SK-N-SH treated with all-trans-retinoic acid at 6 μM for 48 hours (cell line): Measurements from ENCODE around the gene TBCA.

Experiments used
- ATAC-seq: fragments of 200-7000 bp; cut with Tn5 transposase; 3 replicates; pipeline ENCODE4 v1.9.1; 2020; ENCODE audit warnings: mild to moderate bottlenecking, moderate library complexity
- ARNTL ChIP-seq: fragments of 450-650 bp; formaldehyde crosslinking; IDR thresholded peaks from 2 replicates; pipeline ENCODE4 v1.5.0; 2020; ENCODE audit warnings: low read depth, mild to moderate bottlenecking, moderate library complexity, borderline replicate concordance
- BACH2 ChIP-seq: fragments of 250-450 bp; sonication (Bioruptor Pico); IDR thresholded peaks from 2 replicates; pipeline ENCODE4 v1.9.0; 2021; ENCODE audit warnings: mild to moderate bottlenecking, borderline replicate concordance
- CSDC2 ChIP-seq: fragments of 250-450 bp; sonication (Bioruptor Pico); IDR thresholded peaks from 2 replicates; pipeline ENCODE4 v1.5.0; 2020; ENCODE audit warnings: mild to moderate bottlenecking, moderate library complexity
- ESRRG ChIP-seq: fragments of 250-450 bp; sonication (Bioruptor Pico); IDR thresholded peaks from 2 replicates; pipeline ENCODE4 v1.6.1; 2021; ENCODE audit warnings: mild to moderate bottlenecking
- GLIS3 ChIP-seq: fragments of 250-450 bp; sonication (Bioruptor Pico); IDR thresholded peaks from 2 replicates; pipeline ENCODE4 v1.5.0; 2020; ENCODE audit warnings: mild to moderate bottlenecking, moderate library complexity
- ISL1 ChIP-seq: fragments of 250-450 bp; sonication (Bioruptor Pico); IDR thresholded peaks from 2 replicates; pipeline ENCODE4 v2.1.2; 2022; ENCODE audit warnings: mild to moderate bottlenecking, moderate library complexity
- OSR1 ChIP-seq: fragments of 250-450 bp; sonication (Bioruptor Pico); IDR thresholded peaks from 2 replicates; pipeline ENCODE4 v1.8.0; 2022; ENCODE audit warnings: moderate library complexity, mild to moderate bottlenecking, inconsistent platforms
- POU6F1 ChIP-seq: fragments of 250-450 bp; sonication (Bioruptor Pico); IDR thresholded peaks from 2 replicates; pipeline ENCODE4 v1.8.0; 2021; ENCODE audit warnings: low read depth, mild to moderate bottlenecking, moderate library complexity, borderline replicate concordance
- PPARA ChIP-seq: fragments of 250-450 bp; sonication (Bioruptor Pico); IDR thresholded peaks from 2 replicates; pipeline ENCODE4 v1.5.0; 2020; ENCODE audit warnings: mild to moderate bottlenecking, borderline replicate concordance
- RARB ChIP-seq: fragments of 250-450 bp; sonication (Bioruptor Pico); IDR thresholded peaks from 2 replicates; pipeline ENCODE4 v1.8.0; 2021; ENCODE audit warnings: mild to moderate bottlenecking, moderate library complexity
- TCF4 ChIP-seq: fragments of 250-450 bp; sonication (Bioruptor Pico); IDR thresholded peaks from 2 replicates; pipeline ENCODE4 v1.8.0; 2021; ENCODE audit warnings: mild to moderate bottlenecking, moderate library complexity, borderline replicate concordance
- TOX ChIP-seq: fragments of 250-450 bp; sonication (Bioruptor Pico); IDR thresholded peaks from 2 replicates; pipeline ENCODE4 v1.8.0; 2021; ENCODE audit warnings: mild to moderate bottlenecking, moderate library complexity, borderline replicate concordance
- TSHZ2 ChIP-seq: fragments of 250-450 bp; sonication (Bioruptor Pico); IDR thresholded peaks from 2 replicates; pipeline ENCODE4 v1.5.0; 2020; ENCODE audit warnings: mild to moderate bottlenecking, moderate library complexity
- ZFP3 ChIP-seq: fragments of 250-450 bp; sonication (Bioruptor Pico); IDR thresholded peaks from 2 replicates; pipeline ENCODE4 v1.5.0; 2020; ENCODE audit warnings: mild to moderate bottlenecking, moderate library complexity
- ZFP30 ChIP-seq: fragments of 450-650 bp; formaldehyde crosslinking; IDR thresholded peaks from 2 replicates; pipeline ENCODE4 v1.5.0; 2022; ENCODE audit warnings: mild to moderate bottlenecking, moderate library complexity
- ZNF70 ChIP-seq: fragments of 450-650 bp; formaldehyde crosslinking; IDR thresholded peaks from 2 replicates; pipeline ENCODE4 v1.5.0; 2020; ENCODE audit warnings: mild to moderate bottlenecking, moderate library complexity
- ZNF8 ChIP-seq: fragments of 450-650 bp; formaldehyde crosslinking; IDR thresholded peaks from 2 replicates; pipeline ENCODE4 v1.5.0; 2020; ENCODE audit warnings: mild to moderate bottlenecking, moderate library complexity
- TF ChIP-seq, protein P1 (sequence below): fragments of 250-450 bp; sonication (Bioruptor Pico); IDR thresholded peaks from 2 replicates; pipeline ENCODE4 v1.5.1; 2020; ENCODE audit warnings: low read depth, mild to moderate bottlenecking, moderate library complexity
- TF ChIP-seq, protein P2 (sequence below): fragments of 250-450 bp; sonication (Bioruptor Pico); IDR thresholded peaks from 2 replicates; pipeline ENCODE4 v1.8.0; 2020; ENCODE audit warnings: mild to moderate bottlenecking, moderate library complexity, borderline replicate concordance

Gene TBCA

GRCh38 chr5:77816686-77817085, 40.5 kb upstream of the TBCA start:
- no peak for ATAC-seq
- TF ChIP-seq ZNF70 (CRISPR knock-in tag) (no peak), ESRRG (CRISPR knock-in tag) (no peak), PPARA (CRISPR knock-in tag) (no peak), ZFP3 (CRISPR knock-in tag) (no peak), BACH2 (no peak), TSHZ2 (CRISPR knock-in tag) (no peak)

DNA sequence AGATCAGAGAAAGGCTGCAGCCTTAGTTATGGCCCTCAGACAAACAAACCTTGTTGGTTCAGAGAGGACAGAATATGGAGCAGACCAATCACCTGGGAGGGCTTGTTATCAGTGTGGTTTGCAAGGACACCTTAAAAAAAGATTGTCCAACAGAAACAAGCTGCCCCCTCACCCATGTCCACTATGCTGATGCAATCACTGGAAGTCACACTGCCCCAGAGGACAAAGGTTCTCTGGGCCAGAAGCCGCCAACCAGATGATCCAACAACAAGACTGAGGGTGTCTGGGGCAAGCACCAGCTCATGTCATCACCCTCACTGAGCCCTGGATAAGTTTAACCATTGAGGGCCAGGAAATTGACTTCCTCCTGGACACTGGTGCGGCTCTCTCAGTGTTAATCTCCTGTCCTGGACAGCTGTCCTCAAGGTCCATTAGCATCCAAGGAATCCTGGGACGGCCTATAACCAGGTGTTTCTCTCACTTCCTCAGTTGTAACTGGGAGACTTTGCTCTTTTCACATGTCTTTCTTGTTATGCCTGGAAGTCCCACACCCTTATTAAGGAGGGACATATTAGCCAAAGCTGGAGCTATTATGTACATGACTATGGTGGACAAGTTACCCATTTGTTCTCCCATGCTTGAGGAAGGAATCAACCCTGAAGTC, 36.9 kb upstream of the TBCA start:
- no peak for ATAC-seq
- no peak for TF ChIP-seq ESRRG (CRISPR knock-in tag)
- no peak for TF ChIP-seq TSHZ2 (CRISPR knock-in tag)
- TF ChIP-seq OSR1 (CRISPR knock-in tag), result no peak
- TF ChIP-seq BACH2, result no peak
- TF ChIP-seq RARB (CRISPR knock-in tag), result no peak
- no peak for TF ChIP-seq TOX
- no peak for TF ChIP-seq ZNF8 (CRISPR knock-in tag)
- TF ChIP-seq, protein P1, sequence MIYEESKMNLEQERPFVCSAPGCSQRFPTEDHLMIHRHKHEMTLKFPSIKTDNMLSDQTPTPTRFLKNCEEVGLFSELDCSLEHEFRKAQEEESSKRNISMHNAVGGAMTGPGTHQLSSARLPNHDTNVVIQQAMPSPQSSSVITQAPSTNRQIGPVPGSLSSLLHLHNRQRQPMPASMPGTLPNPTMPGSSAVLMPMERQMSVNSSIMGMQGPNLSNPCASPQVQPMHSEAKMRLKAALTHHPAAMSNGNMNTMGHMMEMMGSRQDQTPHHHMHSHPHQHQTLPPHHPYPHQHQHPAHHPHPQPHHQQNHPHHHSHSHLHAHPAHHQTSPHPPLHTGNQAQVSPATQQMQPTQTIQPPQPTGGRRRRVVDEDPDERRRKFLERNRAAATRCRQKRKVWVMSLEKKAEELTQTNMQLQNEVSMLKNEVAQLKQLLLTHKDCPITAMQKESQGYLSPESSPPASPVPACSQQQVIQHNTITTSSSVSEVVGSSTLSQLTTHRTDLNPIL, result no peak
- no peak for TF ChIP-seq CSDC2 (CRISPR knock-in tag)
- TF ChIP-seq ISL1 (CRISPR knock-in tag), result no peak
- TF ChIP-seq ZFP30 (CRISPR knock-in tag), result no peak
- no peak for TF ChIP-seq ARNTL (CRISPR knock-in tag)
- no peak for TF ChIP-seq PPARA (CRISPR knock-in tag)
- no peak for TF ChIP-seq POU6F1 (CRISPR knock-in tag)
- TF ChIP-seq TCF4, result no peak
- TF ChIP-seq, all 23 proteins: peak for 0

DNA sequence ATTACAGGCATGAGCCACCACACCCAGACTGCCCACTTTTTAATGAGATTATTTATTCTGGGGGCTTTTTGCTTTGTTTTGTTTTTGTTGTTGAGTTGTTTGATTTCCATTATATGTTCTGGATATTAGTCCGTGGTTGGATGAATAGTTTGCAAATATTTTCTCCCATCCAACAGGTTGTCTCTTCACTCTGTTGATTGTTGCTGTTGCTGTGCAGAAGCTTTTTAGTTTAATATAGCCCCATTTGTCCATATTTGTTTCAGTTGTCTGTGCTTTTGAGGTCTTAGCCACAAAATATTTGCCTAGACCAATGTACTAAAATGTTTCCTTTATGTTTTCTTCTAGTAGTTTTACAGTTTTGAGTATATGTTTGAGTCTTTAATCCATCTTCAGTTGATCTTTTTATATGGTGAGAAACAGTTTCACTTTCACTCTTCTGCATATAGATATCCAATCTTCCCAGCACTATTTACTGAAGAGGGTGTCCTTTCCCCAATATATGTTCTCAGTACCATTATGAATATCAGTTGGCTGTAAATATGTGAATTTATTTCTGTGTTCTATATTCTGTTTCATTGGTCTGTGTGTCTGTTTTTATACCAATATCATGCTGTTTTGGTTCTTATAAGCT, 30.2 kb upstream of the TBCA start:
- no peak for ATAC-seq
- no peak for TF ChIP-seq CSDC2 (CRISPR knock-in tag)
- TF ChIP-seq TSHZ2 (CRISPR knock-in tag), result no peak
- TF ChIP-seq, protein P2, sequence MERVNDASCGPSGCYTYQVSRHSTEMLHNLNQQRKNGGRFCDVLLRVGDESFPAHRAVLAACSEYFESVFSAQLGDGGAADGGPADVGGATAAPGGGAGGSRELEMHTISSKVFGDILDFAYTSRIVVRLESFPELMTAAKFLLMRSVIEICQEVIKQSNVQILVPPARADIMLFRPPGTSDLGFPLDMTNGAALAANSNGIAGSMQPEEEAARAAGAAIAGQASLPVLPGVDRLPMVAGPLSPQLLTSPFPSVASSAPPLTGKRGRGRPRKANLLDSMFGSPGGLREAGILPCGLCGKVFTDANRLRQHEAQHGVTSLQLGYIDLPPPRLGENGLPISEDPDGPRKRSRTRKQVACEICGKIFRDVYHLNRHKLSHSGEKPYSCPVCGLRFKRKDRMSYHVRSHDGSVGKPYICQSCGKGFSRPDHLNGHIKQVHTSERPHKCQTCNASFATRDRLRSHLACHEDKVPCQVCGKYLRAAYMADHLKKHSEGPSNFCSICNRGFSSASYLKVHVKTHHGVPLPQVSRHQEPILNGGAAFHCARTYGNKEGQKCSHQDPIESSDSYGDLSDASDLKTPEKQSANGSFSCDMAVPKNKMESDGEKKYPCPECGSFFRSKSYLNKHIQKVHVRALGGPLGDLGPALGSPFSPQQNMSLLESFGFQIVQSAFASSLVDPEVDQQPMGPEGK, result no peak
- no peak for TF ChIP-seq TOX
- no peak for TF ChIP-seq BACH2
- TF ChIP-seq OSR1 (CRISPR knock-in tag), result no peak
- TF ChIP-seq POU6F1 (CRISPR knock-in tag), result no peak
- TF ChIP-seq GLIS3, result no peak
- TF ChIP-seq PPARA (CRISPR knock-in tag), result no peak
- no peak for TF ChIP-seq ISL1 (CRISPR knock-in tag)
